ENCODE measurements around the gene GABBR1. TPM values are rescaled to one million over a fixed set of nuclear protein-coding genes. Genes with fewer than 3 reads are reported as not detected.
"Not testable (repeated sequence)": the region's sequence is repeated elsewhere in the genome, so short reads cannot be mapped to it uniquely, and the experiment has no call there.

Gene GABBR1
- polyA plus RNA-seq, 1 donor from 2014 or later, result 108 TPM

DNA sequence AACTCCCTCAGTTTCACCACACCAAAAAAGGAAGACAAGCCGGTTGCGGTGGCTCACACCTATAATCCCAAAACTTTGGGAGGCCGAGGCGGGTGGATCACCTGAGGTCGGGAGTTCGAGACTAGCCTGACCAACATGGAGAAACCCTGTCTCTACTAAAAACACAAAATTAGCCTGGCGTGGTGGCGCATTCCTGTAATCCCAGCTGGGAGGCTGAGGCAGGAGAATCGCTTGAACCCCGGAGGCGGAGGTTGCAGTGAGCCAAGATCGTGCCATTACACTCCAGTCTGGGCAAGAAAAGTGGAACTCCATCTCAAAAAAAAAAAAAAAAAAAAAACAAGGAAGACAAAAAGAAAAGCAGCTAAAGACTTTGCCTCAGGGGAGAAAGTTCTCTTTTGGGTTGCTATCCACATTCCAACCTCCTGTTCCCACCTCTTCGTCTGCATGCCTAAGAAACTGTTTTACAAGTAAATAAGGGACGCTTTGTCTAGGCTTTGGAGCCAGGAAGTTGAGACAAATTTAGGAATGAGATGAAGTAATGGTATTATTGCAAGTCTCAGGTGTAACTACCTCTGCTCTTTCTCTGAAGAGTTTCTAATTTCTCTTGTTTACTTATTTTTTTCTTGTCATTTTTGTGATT, 28.6 kb upstream of the GABBR1 start:
- H3K4me3 ChIP-seq (ENCODE audit: low read length); H3K27me3 ChIP-seq (ENCODE audit: insufficient read depth, low read depth, low read length): not testable (repeated sequence)

GRCh38 chr6:29661071-29661470, 28.1 kb upstream of the GABBR1 start:
- H3K36me3 ChIP-seq (ENCODE audit: insufficient read depth, low read length), result no peaks in the 10 kb centered on the region
- H3K9ac ChIP-seq (ENCODE audit: low read length), result no peak overlapping the region
- no peaks in the 10 kb centered on the region for H3K9me2 ChIP-seq (ENCODE audit: insufficient read depth, low read length)
- no peaks in the 10 kb centered on the region for H3K27me3 ChIP-seq (ENCODE audit: insufficient read depth, low read depth, low read length)
- no peak overlapping the region for H3K27ac ChIP-seq (ENCODE audit: low read length)
- no peaks in the 10 kb centered on the region for H4K20me1 ChIP-seq (ENCODE audit: insufficient read depth)
- TF ChIP-seq EZH2 (IDR thresholded peaks at IDR 0.05; ENCODE audit: borderline replicate concordance, insufficient read depth, low read length, poor library complexity, severe bottlenecking) (no peak), TAF1 (IDR thresholded peaks at IDR 0.05; ENCODE audit: low read depth) (no peak), POLR2AphosphoS5 (IDR thresholded peaks at IDR 0.05) (no peak), SMC3 (conservative IDR thresholded peaks at IDR 0.05; ENCODE audit: poor library complexity) (no peak), MXI1 (conservative IDR thresholded peaks at IDR 0.05; ENCODE audit: poor library complexity, severe bottlenecking) (no peak)
- TF ChIP-seq, protein P1, sequence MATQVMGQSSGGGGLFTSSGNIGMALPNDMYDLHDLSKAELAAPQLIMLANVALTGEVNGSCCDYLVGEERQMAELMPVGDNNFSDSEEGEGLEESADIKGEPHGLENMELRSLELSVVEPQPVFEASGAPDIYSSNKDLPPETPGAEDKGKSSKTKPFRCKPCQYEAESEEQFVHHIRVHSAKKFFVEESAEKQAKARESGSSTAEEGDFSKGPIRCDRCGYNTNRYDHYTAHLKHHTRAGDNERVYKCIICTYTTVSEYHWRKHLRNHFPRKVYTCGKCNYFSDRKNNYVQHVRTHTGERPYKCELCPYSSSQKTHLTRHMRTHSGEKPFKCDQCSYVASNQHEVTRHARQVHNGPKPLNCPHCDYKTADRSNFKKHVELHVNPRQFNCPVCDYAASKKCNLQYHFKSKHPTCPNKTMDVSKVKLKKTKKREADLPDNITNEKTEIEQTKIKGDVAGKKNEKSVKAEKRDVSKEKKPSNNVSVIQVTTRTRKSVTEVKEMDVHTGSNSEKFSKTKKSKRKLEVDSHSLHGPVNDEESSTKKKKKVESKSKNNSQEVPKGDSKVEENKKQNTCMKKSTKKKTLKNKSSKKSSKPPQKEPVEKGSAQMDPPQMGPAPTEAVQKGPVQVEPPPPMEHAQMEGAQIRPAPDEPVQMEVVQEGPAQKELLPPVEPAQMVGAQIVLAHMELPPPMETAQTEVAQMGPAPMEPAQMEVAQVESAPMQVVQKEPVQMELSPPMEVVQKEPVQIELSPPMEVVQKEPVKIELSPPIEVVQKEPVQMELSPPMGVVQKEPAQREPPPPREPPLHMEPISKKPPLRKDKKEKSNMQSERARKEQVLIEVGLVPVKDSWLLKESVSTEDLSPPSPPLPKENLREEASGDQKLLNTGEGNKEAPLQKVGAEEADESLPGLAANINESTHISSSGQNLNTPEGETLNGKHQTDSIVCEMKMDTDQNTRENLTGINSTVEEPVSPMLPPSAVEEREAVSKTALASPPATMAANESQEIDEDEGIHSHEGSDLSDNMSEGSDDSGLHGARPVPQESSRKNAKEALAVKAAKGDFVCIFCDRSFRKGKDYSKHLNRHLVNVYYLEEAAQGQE (IDR thresholded peaks at IDR 0.05; ENCODE audit: borderline replicate concordance), result no peak
- TF ChIP-seq, protein P2, sequence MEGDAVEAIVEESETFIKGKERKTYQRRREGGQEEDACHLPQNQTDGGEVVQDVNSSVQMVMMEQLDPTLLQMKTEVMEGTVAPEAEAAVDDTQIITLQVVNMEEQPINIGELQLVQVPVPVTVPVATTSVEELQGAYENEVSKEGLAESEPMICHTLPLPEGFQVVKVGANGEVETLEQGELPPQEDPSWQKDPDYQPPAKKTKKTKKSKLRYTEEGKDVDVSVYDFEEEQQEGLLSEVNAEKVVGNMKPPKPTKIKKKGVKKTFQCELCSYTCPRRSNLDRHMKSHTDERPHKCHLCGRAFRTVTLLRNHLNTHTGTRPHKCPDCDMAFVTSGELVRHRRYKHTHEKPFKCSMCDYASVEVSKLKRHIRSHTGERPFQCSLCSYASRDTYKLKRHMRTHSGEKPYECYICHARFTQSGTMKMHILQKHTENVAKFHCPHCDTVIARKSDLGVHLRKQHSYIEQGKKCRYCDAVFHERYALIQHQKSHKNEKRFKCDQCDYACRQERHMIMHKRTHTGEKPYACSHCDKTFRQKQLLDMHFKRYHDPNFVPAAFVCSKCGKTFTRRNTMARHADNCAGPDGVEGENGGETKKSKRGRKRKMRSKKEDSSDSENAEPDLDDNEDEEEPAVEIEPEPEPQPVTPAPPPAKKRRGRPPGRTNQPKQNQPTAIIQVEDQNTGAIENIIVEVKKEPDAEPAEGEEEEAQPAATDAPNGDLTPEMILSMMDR (IDR thresholded peaks at IDR 0.05; ENCODE audit: poor library complexity, severe bottlenecking), result no peak
- H2AFZ ChIP-seq (ENCODE audit: low read depth, low read length), result no peak overlapping the region
- H3K79me2 ChIP-seq (replicated peaks; ENCODE audit: insufficient read depth, low read length), result no peaks in the 10 kb centered on the region
- no peaks in the 10 kb centered on the region for H3K9me3 ChIP-seq (ENCODE audit: low read length)
- H3F3A ChIP-seq (ENCODE audit: insufficient read depth, low read length, poor library complexity, severe bottlenecking), result no peaks in the 10 kb centered on the region
- H3K4me2 ChIP-seq (ENCODE audit: low read length), result no peak overlapping the region
- no peak overlapping the region for H3K4me3 ChIP-seq (ENCODE audit: low read length)

More for the DNA sequence above, 28.6 kb upstream of the GABBR1 start:
- not testable (repeated sequence) for H3K9me3 ChIP-seq (ENCODE audit: low read length); H3K27ac ChIP-seq (ENCODE audit: low read length); H3K4me2 ChIP-seq (ENCODE audit: low read length); H3K9me2 ChIP-seq (ENCODE audit: insufficient read depth, low read length); H3K9ac ChIP-seq (ENCODE audit: low read length); H3F3A ChIP-seq (ENCODE audit: insufficient read depth, low read length, poor library complexity, severe bottlenecking); H4K20me1 ChIP-seq (ENCODE audit: insufficient read depth); H3K36me3 ChIP-seq (ENCODE audit: insufficient read depth, low read length); H2AFZ ChIP-seq (ENCODE audit: low read depth, low read length); H3K79me2 ChIP-seq (replicated peaks; ENCODE audit: insufficient read depth, low read length)

GRCh38 chr6:29656798-29657197, 23.8 kb upstream of the GABBR1 start, which contains the start of gene MOG:
MOG (plus strand) TSS chr6:29657092; CDS start chr6:29657210, 118 bp downstream.
- Histone ChIP-seq H3K36me3 (ENCODE audit: insufficient read depth, low read length) (no peaks in the 10 kb centered on the region), H2AFZ (ENCODE audit: low read depth, low read length) (no peak within 1 kb of the TSS), H3K4me3 (ENCODE audit: low read length) (no peak within 1 kb of the TSS), H3K79me2 (replicated peaks; ENCODE audit: insufficient read depth, low read length) (no peaks in the 10 kb centered on the region), H3K9me3 (ENCODE audit: low read length) (no peaks in the 10 kb centered on the region), H3F3A (ENCODE audit: insufficient read depth, low read length, poor library complexity, severe bottlenecking) (no peaks in the 10 kb centered on the region), H3K4me2 (ENCODE audit: low read length) (no peak within 1 kb of the TSS), H3K9me2 (ENCODE audit: insufficient read depth, low read length) (no peaks in the 10 kb centered on the region), H3K27ac (ENCODE audit: low read length) (no peak within 1 kb of the TSS), H4K20me1 (ENCODE audit: insufficient read depth) (no peaks in the 10 kb centered on the region), H3K27me3 (ENCODE audit: insufficient read depth, low read depth, low read length) (no peaks in the 10 kb centered on the region), H3K9ac (ENCODE audit: low read length) (no peak within 1 kb of the TSS)
- TF ChIP-seq SMC3 (conservative IDR thresholded peaks at IDR 0.05; ENCODE audit: poor library complexity) (no peak), RAD21 (conservative IDR thresholded peaks at IDR 0.05) (no peak), EZH2 (IDR thresholded peaks at IDR 0.05; ENCODE audit: borderline replicate concordance, insufficient read depth, low read length, poor library complexity, severe bottlenecking) (no peak)
- TF ChIP-seq, protein P2 (IDR thresholded peaks at IDR 0.05; ENCODE audit: poor library complexity, severe bottlenecking), result no peak
- TF ChIP-seq, protein P1 (IDR thresholded peaks at IDR 0.05; ENCODE audit: borderline replicate concordance), result no peak
